ENCODE results near the gene RFX2. TPM values are rescaled to one million over a fixed set of nuclear protein-coding genes. Genes with fewer than 3 reads are reported as not detected.

Gene RFX2
- total and polyA plus RNA-seq, 4 donors = 0.67 to 5.1 (median 2.8) TPM

DNA sequence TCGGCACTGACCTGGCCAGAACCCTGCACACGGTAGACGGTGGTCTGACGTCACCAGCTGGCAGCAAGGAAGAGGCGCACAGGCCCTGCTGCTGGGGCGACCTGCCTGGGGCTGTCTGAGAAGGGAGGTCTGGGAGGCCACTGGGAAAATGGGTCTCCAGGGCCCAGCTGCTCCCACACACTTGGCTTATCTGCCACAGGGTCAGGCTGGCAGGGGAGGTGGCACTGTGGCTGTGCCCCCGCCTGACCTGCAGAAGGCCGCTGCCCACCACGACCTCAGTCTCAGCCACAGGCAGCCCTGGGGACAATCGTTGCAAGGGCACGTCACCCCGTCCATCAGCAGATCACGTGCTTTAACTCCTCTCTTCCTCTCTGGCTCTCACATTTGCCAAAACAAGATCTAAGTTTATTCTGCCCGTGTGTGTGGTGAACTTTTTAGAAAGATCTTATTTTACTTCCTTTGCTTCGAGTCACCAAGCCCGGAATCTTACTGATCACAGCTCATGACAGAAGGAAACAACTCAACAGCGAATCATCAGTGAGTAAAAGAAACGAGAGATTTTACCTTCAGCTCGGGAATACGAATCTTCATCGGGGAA is 87.1 kb downstream of the RFX2 start:
- Histone ChIP-seq H3K9me3 (ENCODE audit: control insufficient read depth in 4 of 4, low read length in 3 of 4) (no peaks in the 10 kb centered on the region), H3K4me3 (ENCODE audit: low read depth in 1 of 3, low read length in 3 of 3) (no peak overlapping the region), H3K36me3 (ENCODE audit: control insufficient read depth in 4 of 4, insufficient read depth in 3 of 4, low read depth in 1 of 4, low read length in 3 of 4) (no peaks in the 10 kb centered on the region), H3K27me3 (ENCODE audit: control insufficient read depth in 4 of 4, insufficient read depth in 4 of 4, low read length in 3 of 4) (no peaks in the 10 kb centered on the region), H3K9ac (ENCODE audit: low read depth in 1 of 2, low read length in 2 of 2) (no peak overlapping the region), H3K4me1 (ENCODE audit: control insufficient read depth in 4 of 4, insufficient read depth in 4 of 4, low read length in 3 of 4) (peaks cover 5 to 32% (median 19%) of the 10 kb centered on the region in 4 donors), H3K27ac (ENCODE audit: low read depth in 1 of 2, low read length in 2 of 2) (peak overlapping the region; percentile 8 to 47)
- DNase-seq (ENCODE audit: low spot score) = no peak
- 73% methylated on average over 21 of the region's 21 CpGs for WGBS
- TF ChIP-seq HNF4A (conservative IDR thresholded peaks at IDR 0.05) (no peak), SP1 (IDR thresholded peaks at IDR 0.05) (no peak), NR2F2 (IDR thresholded peaks at IDR 0.05) (peak; percentile 16), EGR1 (IDR thresholded peaks at IDR 0.05; ENCODE audit: low read depth in 2 of 2) (no peak), RXRA (IDR thresholded peaks at IDR 0.05) (no peak), TAF1 (conservative IDR thresholded peaks at IDR 0.05) (no peak)
- TF ChIP-seq, protein P1, sequence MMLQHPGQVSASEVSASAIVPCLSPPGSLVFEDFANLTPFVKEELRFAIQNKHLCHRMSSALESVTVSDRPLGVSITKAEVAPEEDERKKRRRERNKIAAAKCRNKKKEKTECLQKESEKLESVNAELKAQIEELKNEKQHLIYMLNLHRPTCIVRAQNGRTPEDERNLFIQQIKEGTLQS (IDR thresholded peaks at IDR 0.05) = no peak

DNA sequence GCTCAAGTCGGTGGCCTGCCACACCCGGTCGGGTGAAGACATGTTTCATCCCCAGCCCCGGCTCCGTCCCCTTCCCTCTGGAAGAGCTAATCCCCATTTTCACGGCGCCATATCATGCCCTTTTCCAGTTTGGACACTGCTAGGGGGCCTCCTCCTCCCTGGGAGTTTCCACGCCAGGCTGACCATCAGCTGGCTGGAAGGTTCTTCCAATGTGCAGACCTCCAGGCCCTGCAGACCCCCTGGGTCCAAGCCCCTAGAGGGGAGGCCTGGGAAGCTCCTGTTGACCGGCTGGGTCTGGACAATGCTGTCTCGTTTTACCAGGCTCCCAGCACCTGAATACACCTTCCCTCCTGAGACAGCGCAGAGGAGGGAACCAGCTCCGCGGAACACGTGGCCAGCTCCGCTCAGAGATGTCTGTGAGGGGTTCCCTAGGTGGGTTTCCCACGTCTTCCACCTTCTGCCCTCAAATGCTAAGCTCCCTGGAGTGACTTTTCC is 87.7 kb downstream of the RFX2 start:
- H3K9ac ChIP-seq (ENCODE audit: low read depth in 1 of 2, low read length in 2 of 2) = no peak overlapping the region
- no peak for DNase-seq (ENCODE audit: low spot score)

More for the DNA sequence above, 87.7 kb downstream of the RFX2 start:
- 76% methylated on average over 16 of the region's 16 CpGs for WGBS
- no peaks in the 10 kb centered on the region for H3K27me3 ChIP-seq (ENCODE audit: control insufficient read depth in 4 of 4, insufficient read depth in 4 of 4, low read length in 3 of 4)
- H3K4me1 ChIP-seq (ENCODE audit: control insufficient read depth in 4 of 4, insufficient read depth in 4 of 4, low read length in 3 of 4) = peaks cover 5 to 32% (median 19%) of the 10 kb centered on the region in 4 donors
- TF ChIP-seq TAF1 (conservative IDR thresholded peaks at IDR 0.05) (no peak), HNF4G (IDR thresholded peaks at IDR 0.05) (no peak), RXRA (IDR thresholded peaks at IDR 0.05) (no peak), GABPA (IDR thresholded peaks at IDR 0.05 in 1 of 2, conservative IDR thresholded peaks at IDR 0.05 in 1 of 2) (no peak), FOXA2 (IDR thresholded peaks at IDR 0.05) (no peak), RAD21 (IDR thresholded peaks at IDR 0.05) (no peak), FOXA1 (IDR thresholded peaks at IDR 0.05) (no peak), YY1 (IDR thresholded peaks at IDR 0.05) (no peak), NR2F2 (IDR thresholded peaks at IDR 0.05) (no peak), EGR1 (IDR thresholded peaks at IDR 0.05; ENCODE audit: low read depth in 2 of 2) (no peak), JUND (IDR thresholded peaks at IDR 0.05) (no peak), SP1 (IDR thresholded peaks at IDR 0.05) (no peak), HNF4A (conservative IDR thresholded peaks at IDR 0.05) (no peak)
- TF ChIP-seq, protein P2, sequence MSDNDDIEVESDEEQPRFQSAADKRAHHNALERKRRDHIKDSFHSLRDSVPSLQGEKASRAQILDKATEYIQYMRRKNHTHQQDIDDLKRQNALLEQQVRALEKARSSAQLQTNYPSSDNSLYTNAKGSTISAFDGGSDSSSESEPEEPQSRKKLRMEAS (IDR thresholded peaks at IDR 0.05) = no peak
- TF ChIP-seq, protein P1 (IDR thresholded peaks at IDR 0.05) = no peak
- TF ChIP-seq, protein P3, sequence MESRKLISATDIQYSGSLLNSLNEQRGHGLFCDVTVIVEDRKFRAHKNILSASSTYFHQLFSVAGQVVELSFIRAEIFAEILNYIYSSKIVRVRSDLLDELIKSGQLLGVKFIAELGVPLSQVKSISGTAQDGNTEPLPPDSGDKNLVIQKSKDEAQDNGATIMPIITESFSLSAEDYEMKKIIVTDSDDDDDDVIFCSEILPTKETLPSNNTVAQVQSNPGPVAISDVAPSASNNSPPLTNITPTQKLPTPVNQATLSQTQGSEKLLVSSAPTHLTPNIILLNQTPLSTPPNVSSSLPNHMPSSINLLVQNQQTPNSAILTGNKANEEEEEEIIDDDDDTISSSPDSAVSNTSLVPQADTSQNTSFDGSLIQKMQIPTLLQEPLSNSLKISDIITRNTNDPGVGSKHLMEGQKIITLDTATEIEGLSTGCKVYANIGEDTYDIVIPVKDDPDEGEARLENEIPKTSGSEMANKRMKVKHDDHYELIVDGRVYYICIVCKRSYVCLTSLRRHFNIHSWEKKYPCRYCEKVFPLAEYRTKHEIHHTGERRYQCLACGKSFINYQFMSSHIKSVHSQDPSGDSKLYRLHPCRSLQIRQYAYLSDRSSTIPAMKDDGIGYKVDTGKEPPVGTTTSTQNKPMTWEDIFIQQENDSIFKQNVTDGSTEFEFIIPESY (IDR thresholded peaks at IDR 0.05) = no peak
- TF ChIP-seq, protein P4, sequence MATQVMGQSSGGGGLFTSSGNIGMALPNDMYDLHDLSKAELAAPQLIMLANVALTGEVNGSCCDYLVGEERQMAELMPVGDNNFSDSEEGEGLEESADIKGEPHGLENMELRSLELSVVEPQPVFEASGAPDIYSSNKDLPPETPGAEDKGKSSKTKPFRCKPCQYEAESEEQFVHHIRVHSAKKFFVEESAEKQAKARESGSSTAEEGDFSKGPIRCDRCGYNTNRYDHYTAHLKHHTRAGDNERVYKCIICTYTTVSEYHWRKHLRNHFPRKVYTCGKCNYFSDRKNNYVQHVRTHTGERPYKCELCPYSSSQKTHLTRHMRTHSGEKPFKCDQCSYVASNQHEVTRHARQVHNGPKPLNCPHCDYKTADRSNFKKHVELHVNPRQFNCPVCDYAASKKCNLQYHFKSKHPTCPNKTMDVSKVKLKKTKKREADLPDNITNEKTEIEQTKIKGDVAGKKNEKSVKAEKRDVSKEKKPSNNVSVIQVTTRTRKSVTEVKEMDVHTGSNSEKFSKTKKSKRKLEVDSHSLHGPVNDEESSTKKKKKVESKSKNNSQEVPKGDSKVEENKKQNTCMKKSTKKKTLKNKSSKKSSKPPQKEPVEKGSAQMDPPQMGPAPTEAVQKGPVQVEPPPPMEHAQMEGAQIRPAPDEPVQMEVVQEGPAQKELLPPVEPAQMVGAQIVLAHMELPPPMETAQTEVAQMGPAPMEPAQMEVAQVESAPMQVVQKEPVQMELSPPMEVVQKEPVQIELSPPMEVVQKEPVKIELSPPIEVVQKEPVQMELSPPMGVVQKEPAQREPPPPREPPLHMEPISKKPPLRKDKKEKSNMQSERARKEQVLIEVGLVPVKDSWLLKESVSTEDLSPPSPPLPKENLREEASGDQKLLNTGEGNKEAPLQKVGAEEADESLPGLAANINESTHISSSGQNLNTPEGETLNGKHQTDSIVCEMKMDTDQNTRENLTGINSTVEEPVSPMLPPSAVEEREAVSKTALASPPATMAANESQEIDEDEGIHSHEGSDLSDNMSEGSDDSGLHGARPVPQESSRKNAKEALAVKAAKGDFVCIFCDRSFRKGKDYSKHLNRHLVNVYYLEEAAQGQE (IDR thresholded peaks at IDR 0.05) = no peak
- TF ChIP-seq, protein P5, sequence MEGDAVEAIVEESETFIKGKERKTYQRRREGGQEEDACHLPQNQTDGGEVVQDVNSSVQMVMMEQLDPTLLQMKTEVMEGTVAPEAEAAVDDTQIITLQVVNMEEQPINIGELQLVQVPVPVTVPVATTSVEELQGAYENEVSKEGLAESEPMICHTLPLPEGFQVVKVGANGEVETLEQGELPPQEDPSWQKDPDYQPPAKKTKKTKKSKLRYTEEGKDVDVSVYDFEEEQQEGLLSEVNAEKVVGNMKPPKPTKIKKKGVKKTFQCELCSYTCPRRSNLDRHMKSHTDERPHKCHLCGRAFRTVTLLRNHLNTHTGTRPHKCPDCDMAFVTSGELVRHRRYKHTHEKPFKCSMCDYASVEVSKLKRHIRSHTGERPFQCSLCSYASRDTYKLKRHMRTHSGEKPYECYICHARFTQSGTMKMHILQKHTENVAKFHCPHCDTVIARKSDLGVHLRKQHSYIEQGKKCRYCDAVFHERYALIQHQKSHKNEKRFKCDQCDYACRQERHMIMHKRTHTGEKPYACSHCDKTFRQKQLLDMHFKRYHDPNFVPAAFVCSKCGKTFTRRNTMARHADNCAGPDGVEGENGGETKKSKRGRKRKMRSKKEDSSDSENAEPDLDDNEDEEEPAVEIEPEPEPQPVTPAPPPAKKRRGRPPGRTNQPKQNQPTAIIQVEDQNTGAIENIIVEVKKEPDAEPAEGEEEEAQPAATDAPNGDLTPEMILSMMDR (IDR thresholded peaks at IDR 0.05; ENCODE audit: low read depth, low read length, missing input control) = no peak
- H3K27ac ChIP-seq (ENCODE audit: low read depth in 1 of 2, low read length in 2 of 2) = peak overlapping the region in 1 of 2 donors; percentile 8
- no peaks in the 10 kb centered on the region for H3K9me3 ChIP-seq (ENCODE audit: control insufficient read depth in 4 of 4, low read length in 3 of 4)
- H3K36me3 ChIP-seq (ENCODE audit: control insufficient read depth in 4 of 4, insufficient read depth in 3 of 4, low read depth in 1 of 4, low read length in 3 of 4) = no peaks in the 10 kb centered on the region
- no peak overlapping the region for H3K4me3 ChIP-seq (ENCODE audit: low read depth in 1 of 3, low read length in 3 of 3)
